ENCODE measurements around the gene OR5M3. TPM values are rescaled to one million over a fixed set of nuclear protein-coding genes. Genes with fewer than 3 reads are reported as not detected.

OR5M3 gene
- not detected for total RNA-seq

GRCh38 chr11:56473252-56473651, at the start of gene OR5M3:
OR5M3 (minus strand) TSS chr11:56473352; CDS start chr11:56470497, 2,855 bp downstream.
- TF ChIP-seq CTCF (IDR thresholded peaks at IDR 0.05; ENCODE audit: low read depth) = no peak

GRCh38 chr11:56522008-56522407, 48.9 kb upstream of the OR5M3 start:
- TF ChIP-seq CTCF (IDR thresholded peaks at IDR 0.05; ENCODE audit: low read depth) = no peak

- no peak for TF ChIP-seq CTCF (IDR thresholded peaks at IDR 0.05; ENCODE audit: low read depth)
Observed at GRCh38 chr11:56513280-56513679, 40.1 kb upstream of the OR5M3 start.

- TF ChIP-seq CTCF (IDR thresholded peaks at IDR 0.05; ENCODE audit: low read depth) = no peak
Observed at GRCh38 chr11:56509439-56509838, 36.3 kb upstream of the OR5M3 start.

- no peak for TF ChIP-seq CTCF (IDR thresholded peaks at IDR 0.05; ENCODE audit: low read depth)
Observed at GRCh38 chr11:56497010-56497409, 23.9 kb upstream of the OR5M3 start.

GRCh38 chr11:56495117-56495516, 22.0 kb upstream of the OR5M3 start:
- no peak for TF ChIP-seq CTCF (IDR thresholded peaks at IDR 0.05; ENCODE audit: low read depth)

- no peak for TF ChIP-seq CTCF (IDR thresholded peaks at IDR 0.05; ENCODE audit: low read depth)
Observed at GRCh38 chr11:56491270-56491669, 18.1 kb upstream of the OR5M3 start, which contains the start of gene OR5M8. OR5M8 (minus strand) TSS chr11:56491370; CDS start chr11:56491370, 0 bp downstream.
